Peyer's patch (tissue), 4 donors: ENCODE measurements around the gene ABHD12B.

Experiments
- CTCF ChIP-seq, 6 experiments: fragments of 450-650 bp in 4 of 6; fragments of 200-600 bp in 2 of 6; sonication (generic) in 1 of 6; IDR thresholded peaks; one replicate each; pipeline ENCODE4 v1.5.1; 2017 to 2019; ENCODE audit warnings: antibody characterized with exemption in 6 of 6, mild to moderate bottlenecking in 3 of 6, moderate library complexity in 1 of 6
- POLR2A ChIP-seq, 2 donors: fragments of 450-650 bp; IDR thresholded peaks; one replicate each; pipeline ENCODE4 v1.5.1; 2017; ENCODE audit warnings: antibody characterized with exemption in 2 of 2, mild to moderate bottlenecking in 2 of 2, moderate library complexity in 2 of 2

- TF ChIP-seq POLR2A (IDR thresholded peaks at IDR 0.05) = no peak
- peak; percentile 61 to 82 (median 68) for TF ChIP-seq CTCF (IDR thresholded peaks at IDR 0.05)
These were observed 11.3 kb upstream of the ABHD12B start for GRCh38 chr14:50860478-50861086.
